Fibroblast of lung (primary cell): ENCODE data around the gene ZBTB22. TPM values are rescaled to one million over a fixed set of nuclear protein-coding genes. Genes with fewer than 3 reads are reported as not detected.
"Not testable (repeated sequence)": the region's sequence is repeated elsewhere in the genome, so short reads cannot be mapped to it uniquely, and the experiment has no call there.

Experiments
- DNase-seq, 2 donors: peaks; one replicate each; pipeline versions ENCODE4 v3.0.0 to v3.0.0-alpha.2; 2010; ENCODE audit warnings: low read depth in 2 of 2
- H2AFZ ChIP-seq: 2 replicates; pipeline ENCODE4 v1.5.1; 2012; ENCODE audit warnings: low read length, control low read depth, inconsistent platforms
- H3K27ac ChIP-seq: 2 replicates; pipeline ENCODE4 v1.5.1; 2011; ENCODE audit warnings: low read length, control low read depth; ENCODE audit not compliant: insufficient read depth
- H3K27me3 ChIP-seq: 2 replicates; pipeline ENCODE4 v1.5.1; 2011; ENCODE audit warnings: mild to moderate bottlenecking, low read length; ENCODE audit not compliant: control insufficient read depth, insufficient read depth
- H3K36me3 ChIP-seq: 2 replicates; pipeline ENCODE4 v1.5.1; 2011; ENCODE audit warnings: low read length; ENCODE audit not compliant: control insufficient read depth, insufficient read depth
- H3K4me1 ChIP-seq: 2 replicates; pipeline ENCODE4 v1.5.1; 2011; ENCODE audit warnings: low read length; ENCODE audit not compliant: control insufficient read depth, insufficient read depth; ENCODE audit errors: extremely low read depth
- H3K4me2 ChIP-seq: 2 replicates; pipeline ENCODE4 v1.5.1; 2011; ENCODE audit warnings: low read length, control low read depth; ENCODE audit not compliant: insufficient read depth; ENCODE audit errors: extremely low read depth
- H3K4me3 ChIP-seq, 4 experiments: fragments of 200-600 bp in 1 of 4; sonication (generic) in 1 of 4; replicated peaks in 1 of 4; 2 replicates each; pipeline ENCODE4 v1.5.1; 2011 to 2016; ENCODE audit warnings: low read length in 4 of 4, low read depth in 3 of 4, mild to moderate bottlenecking in 3 of 4, control low read depth in 2 of 4, inconsistent platforms in 1 of 4, mixed read lengths in 1 of 4; ENCODE audit not compliant: insufficient read depth in 1 of 4; ENCODE audit errors: control extremely low read depth in 1 of 4
- H3K79me2 ChIP-seq: 2 replicates; pipeline ENCODE4 v1.5.1; 2012; ENCODE audit warnings: mild to moderate bottlenecking, low read length, inconsistent platforms; ENCODE audit not compliant: control insufficient read depth, insufficient read depth
- H3K9ac ChIP-seq: 2 replicates; pipeline ENCODE4 v1.5.1; 2011; ENCODE audit warnings: mild to moderate bottlenecking, low read length, control low read depth; ENCODE audit not compliant: insufficient read depth
- H3K9me3 ChIP-seq: 2 replicates; pipeline ENCODE4 v1.5.1; 2012; ENCODE audit warnings: low read depth, low read length; ENCODE audit not compliant: control insufficient read depth, insufficient read depth
- H4K20me1 ChIP-seq: 2 replicates; pipeline ENCODE4 v1.5.1; 2011; ENCODE audit warnings: low read length; ENCODE audit not compliant: control insufficient read depth, insufficient read depth; ENCODE audit errors: extremely low read depth
- CTCF ChIP-seq, 2 donors: IDR thresholded peaks in 1 of 2; conservative IDR thresholded peaks in 1 of 2; 1 replicate in 1 of 2; 2 replicates in 1 of 2; pipeline ENCODE4 v1.5.1; 2011 to 2012; ENCODE audit warnings: low read length in 2 of 2, control low read depth in 1 of 2, inconsistent platforms in 1 of 2, low read depth in 1 of 2, mild to moderate bottlenecking in 1 of 2
- EZH2 ChIP-seq: IDR thresholded peaks from 2 replicates; pipeline ENCODE4 v1.5.1; 2012; ENCODE audit warnings: low read length, control low read depth, mild to moderate bottlenecking; ENCODE audit errors: missing control alignments
- polyA plus RNA-seq, 2 donors: library from polyadenylated mRNA; depleted of rRNA in 1 of 2; stranded (reverse) in 1 of 2; unstranded in 1 of 2; fragments of >200 nt; gene quantifications; 2 replicates each; pipeline ENCODE4 v1.2.1, GENCODE V29; 2011 to 2012; ENCODE audit warnings: missing spikeins in 1 of 2
- total RNA-seq: library from RNA; depleted of rRNA; stranded (reverse); fragments of >200 nt; gene quantifications from 2 replicates; pipeline ENCODE4 v1.2.1, GENCODE V29; 2014

The ZBTB22 gene
- total and polyA plus RNA-seq, 2 donors (not counting 1 experiment from before 2014, with no cell fraction given) = 8.9 to 31.2 TPM

- Histone ChIP-seq H3K36me3 (no peaks in the 10 kb centered on the region), H4K20me1 (no peaks in the 10 kb centered on the region), H3K9ac (no peak overlapping the region), H3K9me3 (no peaks in the 10 kb centered on the region), H3K27me3 (peaks cover 2% of the 10 kb centered on the region), H3K4me2 (no peak overlapping the region), H2AFZ (no peak overlapping the region), H3K4me3 (no peak overlapping the region), H3K27ac (no peak overlapping the region), H3K4me1 (no peaks in the 10 kb centered on the region), H3K79me2 (no peaks in the 10 kb centered on the region)
- no peak for DNase-seq
- TF ChIP-seq EZH2 (no peak), CTCF (conservative IDR thresholded peaks at IDR 0.05 in 1 of 2, IDR thresholded peaks at IDR 0.05 in 1 of 2; ENCODE audit: low read depth in 1 of 2, low read length in 2 of 2) (no peak)
Measured at GRCh38 chr6:33347816-33348215, 30.3 kb upstream of the ZBTB22 start.

GRCh38 chr6:33346972-33347371, 29.4 kb upstream of the ZBTB22 start:
- peak; percentile 34 to 61 for DNase-seq
- not testable (repeated sequence) for H2AFZ ChIP-seq, H3K79me2 ChIP-seq, H3K36me3 ChIP-seq, H3K4me3 ChIP-seq, H3K27me3 ChIP-seq, H4K20me1 ChIP-seq, H3K9ac ChIP-seq, H3K4me2 ChIP-seq, H3K27ac ChIP-seq, H3K9me3 ChIP-seq, H3K4me1 ChIP-seq

- TF ChIP-seq EZH2 = no peak
- TF ChIP-seq CTCF (conservative IDR thresholded peaks at IDR 0.05 in 1 of 2, IDR thresholded peaks at IDR 0.05 in 1 of 2; ENCODE audit: low read depth in 1 of 2, low read length in 2 of 2) = peak; percentile 41 to 58
- no peaks in the 10 kb centered on the region for H3K36me3 ChIP-seq
- peak; percentile 75 to 93 for DNase-seq
Measured at GRCh38 chr6:33344701-33345697, 27.5 kb upstream of the ZBTB22 start.

More at GRCh38 chr6:33344701-33345697, 27.5 kb upstream of the ZBTB22 start:
- Histone ChIP-seq H3K27me3 (no peaks in the 10 kb centered on the region), H3K9me3 (no peaks in the 10 kb centered on the region), H3K4me1 (no peaks in the 10 kb centered on the region), H3K27ac (no peak overlapping the region), H4K20me1 (no peaks in the 10 kb centered on the region), H3K79me2 (no peaks in the 10 kb centered on the region), H3K9ac (no peak overlapping the region), H3K4me3 (no peak overlapping the region), H2AFZ (no peak overlapping the region), H3K4me2 (no peak overlapping the region)
